GM19395 (cell line): ENCODE results near the gene JOSD1.
A peak's percentile ranks its signal among the peaks of the same experiment; 100 is the strongest.
"Not testable (repeated sequence)": the region's sequence is repeated elsewhere in the genome, so short reads cannot be mapped to it uniquely, and the experiment has no call there.

ENCODE experiments used
- ATAC-seq: cut with Tn5 transposase; IDR thresholded peaks from one replicate; pipeline ENCODE4 v1.9.1; 2021; ENCODE audit warnings: mild to moderate bottlenecking, moderate library complexity; ENCODE audit not compliant: unreplicated experiment

The JOSD1 gene

DNA sequence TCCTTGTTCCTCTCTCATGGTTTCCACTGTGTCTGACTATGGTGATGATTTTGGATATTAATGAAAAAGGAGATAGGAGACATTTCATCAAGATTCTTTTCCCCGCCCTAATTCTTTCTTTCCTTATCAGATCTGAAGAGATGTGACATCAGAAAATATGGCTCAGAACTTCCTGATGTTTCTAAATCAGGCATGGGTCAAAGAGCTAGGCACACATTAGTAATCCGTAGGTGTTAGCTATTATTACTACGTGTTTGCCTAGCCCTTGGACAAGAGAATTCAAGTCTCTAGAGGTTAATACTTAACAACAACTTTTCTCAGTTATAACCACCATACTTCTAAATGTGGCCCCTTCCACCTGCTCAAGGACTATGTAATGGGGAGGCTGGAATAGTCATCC is 5.8 kb downstream of the JOSD1 start:
- ATAC-seq: no peak

DNA sequence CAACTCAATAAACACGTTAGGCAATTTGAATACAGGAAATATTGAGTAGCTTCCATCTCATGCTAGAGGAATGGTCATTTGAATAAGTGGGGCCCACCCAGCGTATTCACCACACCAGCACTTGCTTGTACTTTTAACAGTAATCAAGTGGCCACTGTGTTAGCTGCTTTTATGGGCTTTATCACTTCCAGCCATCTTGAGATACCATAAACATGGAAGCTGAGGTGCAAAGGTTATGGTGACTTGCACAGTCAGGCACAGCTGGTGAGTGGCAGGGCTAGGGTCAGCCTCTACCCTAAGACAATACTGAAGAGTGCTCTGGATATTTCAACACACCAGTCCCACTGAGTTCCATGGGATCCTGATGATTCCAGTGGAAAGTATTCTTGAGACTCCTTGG is 6.7 kb downstream of the JOSD1 start:
- ATAC-seq: no peak

DNA sequence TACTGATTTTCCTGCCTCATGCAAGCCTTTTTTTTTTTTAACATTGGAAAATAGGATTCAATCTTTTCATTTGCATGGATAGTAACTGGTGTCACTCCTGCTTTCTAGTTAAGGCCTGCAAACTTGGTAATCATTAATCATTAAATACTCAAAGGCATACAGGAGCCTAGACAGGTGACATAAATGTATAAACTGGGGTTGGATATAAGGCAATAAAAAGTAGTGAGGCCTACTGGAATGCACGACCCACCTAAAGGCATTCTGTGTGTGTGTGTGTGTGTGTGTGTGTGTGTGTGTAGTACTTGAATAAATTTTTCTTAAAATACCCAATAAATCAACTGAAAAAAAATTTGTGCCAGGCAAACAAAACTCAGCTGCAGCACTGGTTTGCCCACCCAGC is 11.1 kb downstream of the JOSD1 start:
- no peak for ATAC-seq

DNA sequence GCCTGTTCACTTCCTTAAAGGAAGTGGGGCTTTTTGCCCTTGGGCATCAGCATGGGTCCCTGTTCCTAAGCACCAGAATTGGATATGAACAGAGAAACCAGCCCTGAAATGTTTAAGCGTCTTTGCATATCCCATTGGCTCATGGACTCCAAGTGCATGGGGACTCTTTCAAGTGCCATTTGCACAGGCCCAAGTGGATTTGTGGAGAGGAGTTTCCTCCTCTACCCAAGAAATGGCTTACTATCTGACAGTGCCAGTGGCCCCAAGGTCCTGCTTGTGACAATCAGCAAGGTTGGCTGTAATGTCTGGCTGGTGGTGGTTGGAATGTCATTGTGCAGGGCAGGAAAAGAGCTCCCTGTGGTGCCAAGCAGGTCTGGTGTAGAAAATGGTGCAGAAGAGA is 15.0 kb downstream of the JOSD1 start:
- no peak for ATAC-seq

DNA sequence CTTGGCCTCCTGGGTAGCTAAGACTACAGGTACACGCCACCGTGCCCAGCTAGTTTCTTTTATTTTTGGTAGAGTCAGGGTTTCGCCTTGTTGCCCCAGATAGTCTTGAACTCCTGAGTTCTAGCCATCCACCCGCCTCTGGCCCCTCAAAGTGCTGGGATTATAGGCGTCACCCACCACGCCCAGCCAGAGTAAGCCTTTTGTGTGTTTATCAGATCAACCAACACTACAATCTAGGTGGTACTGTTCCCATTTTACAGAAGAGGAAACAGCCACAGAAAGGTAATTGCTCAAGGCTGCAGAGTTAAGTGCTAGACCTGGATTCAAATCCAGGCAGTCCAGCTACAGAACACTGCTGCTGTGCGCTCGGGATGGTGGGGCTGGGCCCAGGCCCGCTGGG is 15.8 kb downstream of the JOSD1 start:
- no peak for ATAC-seq

DNA sequence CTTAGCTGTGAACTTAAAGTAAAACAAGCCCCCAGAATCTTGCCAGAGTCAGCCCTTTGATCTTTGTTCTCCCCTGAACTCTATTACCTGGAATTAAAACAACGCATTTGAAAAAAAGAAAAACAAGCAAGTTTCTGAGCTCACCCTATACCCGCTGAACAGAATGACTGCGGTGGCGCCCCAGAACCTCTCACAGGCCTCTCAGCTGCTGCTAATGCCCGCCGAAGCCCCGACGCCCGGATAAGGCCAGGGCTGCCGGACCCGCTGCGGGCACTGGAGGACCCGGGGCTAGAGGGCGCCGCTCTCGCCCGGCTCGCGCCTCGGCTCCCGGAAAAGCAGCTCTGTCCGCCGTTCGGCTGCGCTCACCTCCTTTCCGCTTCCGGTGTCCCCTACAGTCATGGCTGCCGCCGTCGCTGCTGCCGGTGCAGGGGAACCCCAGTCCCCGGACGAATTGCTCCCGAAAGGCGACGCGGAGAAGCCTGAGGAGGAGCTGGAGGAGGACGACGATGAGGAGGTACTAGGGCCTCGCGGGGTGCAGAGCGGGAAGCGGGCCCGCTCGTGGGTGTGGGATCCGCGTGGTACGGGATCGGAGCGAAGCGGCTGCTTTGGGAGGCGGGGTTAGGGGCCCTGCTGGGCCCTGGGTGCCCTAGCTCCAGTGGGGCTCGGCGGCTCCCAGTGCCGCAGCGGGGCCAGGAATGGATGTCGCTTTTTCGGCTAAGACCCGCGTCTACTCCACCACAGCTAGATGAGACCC is 19.0 kb downstream of the JOSD1 start, which contains the start of gene TOMM22:
TSS of gene TOMM22 (plus strand) at position 376 of the 754 bp plus-strand sequence. CDS start at position 398, 22 bp downstream.
- ATAC-seq: peak; percentile 90

DNA sequence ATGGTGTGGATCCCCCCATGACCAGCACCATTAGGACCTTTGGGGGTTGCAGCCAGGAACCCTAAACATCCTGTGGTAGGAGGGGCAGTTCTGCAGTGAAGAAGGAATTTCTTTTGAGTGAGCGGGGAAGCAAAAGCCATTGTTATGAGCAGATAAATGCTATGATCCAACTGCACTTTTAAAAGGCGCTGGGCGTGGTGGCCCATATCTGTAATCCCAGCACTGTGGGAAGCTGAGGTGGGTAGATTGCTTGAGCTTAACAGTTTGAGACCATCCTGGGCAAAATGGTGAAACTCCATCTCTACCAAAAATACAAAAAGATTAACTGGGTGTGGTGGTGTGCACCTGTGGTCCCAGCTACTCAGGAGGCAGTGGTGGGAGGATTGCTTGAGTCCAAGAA is 24.9 kb downstream of the JOSD1 start:
- no peak for ATAC-seq

DNA sequence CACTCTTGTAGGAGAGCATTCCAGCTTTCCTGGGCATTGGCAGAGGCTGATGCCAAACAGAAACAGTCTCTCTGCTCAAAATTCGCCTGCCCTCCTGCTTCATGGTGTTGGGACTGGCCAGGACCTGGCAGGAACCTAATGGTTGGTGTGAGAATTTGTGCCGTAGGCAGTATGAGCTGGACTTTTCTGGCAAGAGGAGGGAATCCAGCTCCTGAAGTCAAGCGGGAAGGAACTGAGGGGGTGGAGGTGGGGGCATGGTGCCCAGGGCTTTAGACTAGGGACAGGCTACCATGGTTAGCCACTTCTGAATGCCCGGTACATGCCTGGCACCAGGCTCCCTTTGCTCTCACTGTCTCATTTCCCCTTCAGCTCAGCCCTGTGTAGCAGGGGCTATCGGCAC is 25.9 kb downstream of the JOSD1 start:
- no peak for ATAC-seq

DNA sequence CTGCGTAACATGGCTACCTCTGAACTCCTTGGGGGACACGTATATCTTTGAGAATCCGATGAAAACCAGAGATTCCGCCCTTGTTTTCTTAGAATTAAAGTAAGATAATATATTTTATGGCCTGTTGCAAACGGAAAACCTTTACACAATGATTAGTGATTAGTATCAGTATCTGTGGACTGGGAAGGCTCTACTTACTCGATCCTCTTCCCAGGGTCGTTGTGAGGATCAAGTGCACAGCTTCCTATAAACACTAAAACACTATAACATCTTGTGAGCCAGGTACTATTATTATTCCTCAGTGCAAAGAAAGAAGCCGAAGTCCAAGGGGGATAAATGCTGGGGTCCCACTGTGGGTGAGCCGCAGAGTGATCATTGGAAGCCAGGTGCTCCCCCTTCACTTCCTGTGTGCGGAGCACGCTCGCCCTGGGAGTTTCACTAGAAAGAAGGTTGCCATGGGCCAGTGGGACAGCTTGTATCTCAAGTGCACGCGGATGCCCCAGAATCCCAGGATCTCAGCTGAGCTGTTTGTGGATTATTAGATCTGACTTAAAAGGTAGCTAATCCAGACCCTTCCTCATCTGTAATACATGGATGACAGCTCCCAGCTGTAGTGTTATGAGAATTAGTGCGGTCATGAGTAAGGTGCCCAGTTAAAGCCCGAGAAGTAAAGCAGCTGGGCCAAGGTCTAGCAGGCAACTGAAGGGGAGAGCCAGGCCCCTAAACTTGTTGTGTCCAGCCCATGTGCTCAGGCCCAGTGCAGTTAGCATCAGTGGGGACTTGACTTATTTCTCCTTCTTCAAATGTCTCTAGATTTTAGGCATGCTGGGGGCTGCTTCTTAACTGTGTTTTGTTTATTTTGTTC is 43.5 kb downstream of the JOSD1 start:
- ATAC-seq: no peak

DNA sequence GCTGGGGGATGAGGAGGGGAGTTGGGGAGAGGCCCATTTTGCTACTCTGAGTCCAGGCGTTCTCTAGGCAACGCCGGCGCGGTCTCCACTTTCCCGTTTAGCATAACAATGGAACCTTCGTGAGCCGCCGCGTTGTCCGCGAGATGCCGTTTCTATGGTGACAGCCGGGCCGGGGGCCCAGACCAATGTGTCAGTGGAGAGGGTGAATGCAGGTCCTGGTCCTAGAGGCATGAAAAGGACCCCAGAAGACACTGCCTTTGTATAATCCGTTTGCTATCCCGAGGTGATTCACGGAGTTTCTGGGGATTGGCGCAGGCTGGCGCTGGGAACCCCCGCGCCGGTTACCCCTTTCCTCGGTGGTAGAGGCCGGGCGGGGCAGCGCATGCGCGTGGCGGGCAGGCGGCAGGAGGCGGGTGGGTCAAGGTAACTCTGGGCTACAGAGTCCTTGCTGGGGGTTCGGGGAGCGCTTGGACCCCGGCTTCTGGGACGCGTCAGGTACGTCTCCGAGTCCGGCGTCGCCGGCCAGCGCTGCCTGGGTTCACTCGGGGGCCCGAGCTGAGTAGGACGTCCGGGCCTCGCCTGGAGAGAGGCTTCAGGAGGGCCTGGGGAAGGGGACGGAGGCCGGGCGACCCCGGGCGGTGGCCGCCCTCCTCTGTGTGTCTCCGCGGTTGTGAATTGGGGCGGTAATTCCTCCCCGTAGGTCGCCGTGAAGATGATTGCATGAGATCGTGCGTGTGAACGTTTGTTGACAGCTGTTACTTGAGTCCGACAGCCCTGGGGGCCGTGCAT is 44.3 kb downstream of the JOSD1 start, which contains the start of the genes CBY1 and FAM227A:
TSS of gene CBY1 (plus strand) at position 383 of the 789 bp plus-strand sequence. CDS start 11,417 bp downstream, outside the sequence.
TSS of gene FAM227A (minus strand) at position 137 of the 789 bp plus-strand sequence. CDS start 6,224 bp downstream, outside the sequence.
- ATAC-seq: peak; percentile 72

DNA sequence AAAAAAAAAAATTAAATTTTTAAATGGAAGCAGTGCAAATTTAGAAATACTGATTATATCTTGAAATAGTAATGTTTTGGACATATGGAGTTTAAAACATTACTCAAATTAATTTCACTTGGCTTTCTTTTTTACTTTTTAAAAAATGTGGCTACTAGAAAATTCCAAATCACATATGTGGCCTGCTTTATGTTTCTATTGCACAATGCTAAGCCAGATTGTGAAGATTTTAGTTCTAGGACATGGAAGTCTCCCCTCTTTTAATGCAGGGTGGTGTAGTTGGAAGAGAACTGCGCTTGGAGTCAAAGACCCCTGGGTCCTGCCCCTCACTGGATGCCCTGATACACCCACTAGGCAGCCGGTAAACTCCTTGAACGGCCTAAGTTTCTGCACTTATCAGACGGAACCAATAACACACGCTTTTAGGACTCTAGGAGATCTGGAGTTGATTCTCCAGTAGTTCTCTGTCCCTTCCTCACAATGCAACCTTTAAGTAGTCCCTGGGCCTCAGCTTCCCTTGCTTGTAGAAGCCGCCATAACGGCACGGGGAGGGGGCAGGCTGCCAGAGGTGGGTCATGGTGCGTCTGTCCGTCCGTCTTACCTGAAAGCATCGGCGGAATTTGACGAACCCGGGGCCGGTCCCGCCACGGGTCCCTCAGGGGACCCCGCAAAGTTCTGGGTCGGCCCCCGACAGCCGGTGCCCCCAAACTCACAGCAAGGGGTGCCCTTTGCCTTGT is 45.1 kb downstream of the JOSD1 start:
- ATAC-seq: no peak

DNA sequence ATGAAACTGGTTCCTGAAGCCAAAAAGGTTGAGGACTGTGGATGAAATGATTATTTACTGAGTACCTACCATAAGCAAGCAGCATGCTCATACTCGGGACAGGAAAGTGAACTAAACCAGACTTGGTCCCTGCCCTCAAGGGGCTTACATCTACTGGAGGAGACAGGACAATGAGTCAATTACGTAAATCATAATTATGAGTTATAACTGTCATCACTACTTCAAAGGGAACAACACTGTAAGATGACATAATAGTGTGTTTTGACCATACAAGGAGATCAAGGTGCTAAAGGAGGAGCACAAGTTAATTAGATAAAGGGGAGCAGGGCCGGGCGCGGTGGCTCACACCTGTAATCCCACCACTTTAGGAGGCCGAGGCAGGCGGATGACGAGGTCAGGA is 47.0 kb downstream of the JOSD1 start:
- no peak for ATAC-seq

DNA sequence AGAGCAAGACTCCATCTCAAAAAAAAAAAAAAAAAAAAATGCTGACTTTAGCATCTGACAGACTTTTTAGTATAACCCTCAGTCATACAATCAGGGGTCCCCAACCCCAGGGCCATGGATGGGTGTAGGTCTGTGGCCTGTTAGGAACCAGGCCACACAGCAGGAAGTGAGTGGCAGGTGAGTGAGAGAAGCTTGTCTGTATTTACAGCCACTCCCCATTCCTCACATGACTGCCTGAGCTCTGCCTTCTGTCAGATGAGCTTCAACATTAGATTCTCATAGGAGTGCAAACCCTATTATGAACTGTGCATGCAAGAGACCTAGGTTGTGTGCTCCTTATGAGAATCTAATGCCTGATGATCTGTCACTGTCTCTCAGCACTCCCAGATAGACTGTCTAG is 47.9 kb downstream of the JOSD1 start:
- ATAC-seq: no peak

DNA sequence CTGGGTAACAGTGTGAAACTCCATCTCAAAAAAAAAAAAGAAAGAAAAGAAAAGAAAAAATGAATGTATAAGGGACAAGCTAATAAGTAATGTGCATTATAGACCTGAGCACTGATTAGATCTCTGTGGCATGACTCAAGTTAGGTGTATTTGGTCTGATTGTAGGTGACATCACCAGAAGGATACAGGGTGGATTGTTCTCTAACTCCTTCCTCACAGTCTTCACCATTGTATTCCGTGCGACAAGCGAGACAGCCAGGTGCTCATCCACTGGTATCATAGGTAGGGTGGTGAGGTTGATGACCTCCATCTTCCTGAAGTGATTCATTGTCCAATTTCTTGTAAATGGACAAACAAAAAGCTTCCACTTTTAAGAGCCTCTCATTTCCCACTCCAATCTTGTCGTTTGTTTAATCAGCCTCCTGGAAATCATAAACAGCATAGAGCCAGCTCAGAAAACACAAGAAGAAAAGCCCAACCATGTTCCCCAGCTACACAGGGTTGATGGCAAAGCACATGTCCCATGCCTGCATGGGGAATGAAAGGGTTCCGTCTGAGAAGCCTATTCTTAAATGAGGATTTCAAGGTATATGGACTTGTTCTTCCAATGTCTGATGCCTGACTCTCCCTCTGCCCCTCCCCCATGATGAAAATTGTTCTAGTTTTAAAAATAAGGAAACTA is 50.8 kb downstream of the JOSD1 start:
- no peak for ATAC-seq

DNA sequence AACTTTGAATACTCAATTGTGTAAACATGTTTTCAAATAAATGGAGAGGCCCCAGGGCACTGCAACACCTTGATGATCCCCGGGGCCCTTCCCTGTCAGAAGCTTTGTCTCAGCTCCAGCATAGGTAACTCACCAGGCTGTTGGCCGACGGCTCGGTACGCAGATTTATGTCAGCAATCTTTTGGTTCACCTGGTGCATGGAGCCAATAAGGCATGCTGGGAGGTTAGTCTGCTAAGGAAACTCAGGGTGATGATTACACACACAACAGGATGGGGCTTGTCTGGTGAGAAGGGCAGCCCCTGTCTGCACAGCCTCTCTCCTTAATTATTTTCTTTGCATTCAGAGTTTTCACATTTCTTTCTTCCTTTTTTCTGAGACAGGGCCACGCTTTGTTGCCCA is 55.3 kb downstream of the JOSD1 start:
- no peak for ATAC-seq

DNA sequence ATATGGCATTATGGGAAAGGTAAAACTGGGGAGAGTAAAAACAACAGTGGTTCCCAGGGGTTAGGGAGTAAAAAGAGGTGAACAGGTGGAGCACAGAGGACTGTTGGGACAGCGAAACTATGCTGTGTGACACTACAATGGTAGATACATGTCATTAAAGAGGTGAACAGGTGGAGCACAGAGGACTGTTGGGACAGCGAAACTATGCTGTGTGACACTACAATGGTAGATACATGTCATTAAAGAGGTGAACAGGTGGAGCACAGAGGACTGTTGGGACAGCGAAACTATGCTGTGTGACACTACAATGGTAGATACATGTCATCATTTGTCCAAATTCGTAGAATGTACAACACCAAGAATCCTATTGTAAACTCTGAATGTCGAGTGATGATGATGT is 56.5 kb downstream of the JOSD1 start:
- not testable (repeated sequence) for ATAC-seq

DNA sequence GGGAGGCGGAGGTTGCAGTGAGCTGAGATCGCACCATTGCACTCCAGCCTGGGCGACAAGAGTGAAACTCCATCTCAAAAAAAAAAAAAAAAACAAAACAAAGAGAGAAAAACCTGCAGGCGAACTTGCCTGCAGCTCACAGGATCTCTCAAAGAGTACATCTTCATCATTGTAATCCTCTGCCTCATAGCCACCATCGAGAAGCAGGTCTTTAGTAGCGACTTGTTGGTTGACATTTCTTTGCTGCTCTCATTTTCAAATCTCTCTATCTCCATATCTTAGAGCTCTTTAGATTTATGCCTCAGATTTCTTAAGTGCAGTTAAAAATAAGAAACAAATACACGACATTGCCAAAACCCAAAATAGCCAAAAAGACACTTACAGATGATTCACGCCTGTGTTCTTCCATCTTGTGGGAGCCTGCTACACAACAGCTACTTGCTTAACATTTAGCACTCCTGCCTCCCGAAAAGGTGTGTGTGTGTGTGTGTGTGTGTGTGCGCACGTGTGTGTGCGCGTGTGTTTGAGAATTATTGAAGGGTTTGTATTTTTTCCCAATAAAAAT is 59.2 kb downstream of the JOSD1 start:
- no peak for ATAC-seq

DNA sequence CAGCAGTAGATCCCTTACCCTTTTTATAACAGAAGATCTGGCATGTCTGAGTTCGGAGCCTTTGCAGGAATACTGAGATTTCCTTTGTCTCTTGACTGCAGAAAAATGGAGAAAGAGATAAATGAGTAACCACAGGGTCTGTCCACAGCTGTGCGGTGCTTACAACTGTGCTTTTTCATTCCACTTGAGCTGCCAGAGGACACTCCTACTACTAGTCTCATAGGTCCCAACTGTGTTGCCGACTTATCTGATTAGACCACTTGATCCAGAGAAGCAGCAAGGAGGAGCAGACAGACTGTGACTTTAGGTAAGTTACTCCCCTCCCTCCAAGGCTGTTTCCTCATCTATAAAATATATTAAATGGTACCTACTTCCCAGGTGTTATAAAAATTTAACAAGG is 62.0 kb downstream of the JOSD1 start:
- ATAC-seq: no peak

DNA sequence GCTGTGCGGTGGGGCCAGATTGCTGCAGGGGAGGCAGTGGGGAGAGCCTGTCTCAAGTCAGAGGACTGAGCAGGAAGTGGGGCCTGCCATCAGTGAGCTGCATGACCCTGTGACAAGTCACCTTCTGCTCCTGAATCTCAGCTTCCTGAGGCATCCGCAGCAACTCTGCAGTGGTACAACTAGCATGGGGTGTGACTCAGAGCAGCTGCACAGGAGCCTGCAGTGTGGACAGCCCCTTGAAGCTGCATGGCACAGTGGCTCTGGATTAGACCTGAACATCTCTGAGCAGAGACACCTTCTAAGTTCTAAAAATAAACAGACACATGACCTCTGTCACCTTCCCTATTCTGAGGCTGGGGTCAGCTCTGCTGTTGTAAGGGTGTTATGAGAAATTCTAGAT is 62.5 kb downstream of the JOSD1 start:
- no peak for ATAC-seq
